ENCODE measurements around the gene KDM7A.

Gene KDM7A

DNA sequence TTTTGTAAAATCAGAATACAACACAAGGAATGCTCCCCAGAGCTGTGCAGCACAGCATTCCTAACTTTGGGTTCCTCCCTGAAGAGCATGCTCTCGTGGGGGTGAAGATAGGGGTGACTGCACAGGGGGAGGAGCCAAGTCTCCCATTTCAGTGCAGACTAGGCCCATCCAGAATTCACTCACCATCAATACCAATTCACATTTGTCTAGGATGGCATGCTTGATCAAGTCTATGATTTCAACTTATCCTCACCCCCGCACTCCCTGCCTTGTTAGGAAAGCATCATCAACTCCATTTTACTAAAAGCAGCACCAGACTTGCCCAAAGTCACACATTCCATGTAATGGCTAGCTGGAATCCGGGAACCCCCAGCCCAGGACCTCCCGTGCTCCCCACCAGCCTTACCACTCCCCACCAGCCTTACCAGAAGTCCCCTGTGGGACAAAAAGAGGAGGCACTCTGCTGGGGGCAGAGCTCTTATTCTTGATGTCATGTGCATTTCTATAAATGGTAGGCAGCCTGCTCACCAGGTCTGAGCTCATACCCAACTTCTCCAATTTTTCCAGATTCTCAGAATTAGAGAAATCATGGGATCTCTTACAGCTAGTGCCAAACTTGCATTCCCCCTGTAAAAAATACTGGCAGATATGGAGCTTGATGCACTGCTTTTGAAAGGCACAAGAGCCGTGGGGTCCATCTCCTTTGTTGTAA is 120.2 kb downstream of the KDM7A start:
- no peak for DNase-seq (ENCODE audit: low read depth)

DNA sequence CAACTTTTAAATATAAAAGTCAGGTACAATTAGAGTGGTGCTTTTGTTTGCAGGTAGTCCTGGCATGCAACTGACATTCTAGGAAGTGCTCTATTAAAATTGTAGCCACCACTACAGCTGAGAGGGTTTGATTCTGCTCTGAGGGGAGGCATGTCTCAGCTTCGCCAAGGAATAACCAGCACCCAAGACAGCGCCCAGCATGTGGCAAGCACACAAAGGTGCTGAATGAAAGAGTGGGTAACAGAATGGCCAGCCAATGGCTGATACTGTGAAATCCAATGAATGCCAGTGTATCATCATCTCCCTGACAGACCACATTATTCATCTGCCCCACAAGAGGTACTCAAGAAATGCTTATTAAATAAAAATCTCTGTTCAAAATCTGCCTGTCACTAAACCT is 121.0 kb downstream of the KDM7A start:
- DNase-seq (ENCODE audit: low read depth) = no peak

DNA sequence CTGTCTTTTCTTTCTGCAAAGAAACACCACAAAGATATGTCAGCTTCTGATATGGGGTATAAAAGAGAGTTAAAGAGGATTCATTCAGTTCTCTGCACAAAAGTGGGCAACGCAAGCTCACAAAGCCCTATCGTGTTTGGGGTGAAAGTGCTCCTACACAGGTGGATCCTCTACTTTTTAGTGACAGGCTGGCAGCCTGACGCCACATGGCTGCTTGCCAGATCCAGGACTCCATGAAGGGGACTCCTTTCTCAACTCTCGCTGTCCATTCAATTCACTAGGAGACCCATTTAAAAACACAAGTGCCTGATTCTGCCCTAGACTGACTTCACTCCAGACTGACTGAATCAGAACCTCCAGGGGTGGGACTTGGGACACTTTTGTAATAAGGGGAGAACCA is 122.0 kb downstream of the KDM7A start:
- no peak for DNase-seq (ENCODE audit: low read depth)

DNA sequence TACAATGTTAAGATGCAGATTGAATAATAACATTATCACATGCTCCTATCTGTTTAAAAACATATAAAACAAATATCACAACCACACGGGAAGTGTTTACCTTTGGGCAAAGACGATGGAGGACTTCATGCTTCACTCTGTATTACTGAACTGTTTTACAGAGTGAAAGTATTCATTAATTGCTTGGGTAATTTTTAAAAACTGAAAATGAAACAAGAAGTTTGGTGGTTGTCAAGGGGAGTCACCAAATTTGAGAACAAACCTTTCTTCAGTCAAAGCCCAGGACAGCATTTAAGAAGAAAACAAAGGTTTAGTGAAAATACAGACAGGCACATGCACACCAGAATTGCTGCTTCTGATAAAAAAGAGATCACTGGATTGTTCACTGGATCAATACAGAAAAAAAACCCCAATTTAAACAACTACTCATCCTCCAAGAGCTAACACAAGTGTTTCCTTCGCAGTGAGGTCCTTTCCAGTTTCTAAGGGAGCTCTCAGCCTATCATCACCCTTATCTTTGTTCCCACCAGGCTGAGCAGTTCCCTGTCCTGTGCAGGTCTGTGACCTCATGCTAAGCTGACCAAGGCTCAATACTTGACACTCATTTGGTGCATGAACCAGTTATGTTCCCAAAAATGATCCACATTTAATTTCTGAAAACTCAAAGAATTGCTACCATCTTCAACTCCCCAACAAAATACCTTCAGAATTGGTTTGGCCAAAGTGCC is 122.8 kb downstream of the KDM7A start:
- DNase-seq (ENCODE audit: low read depth) = no peak

DNA sequence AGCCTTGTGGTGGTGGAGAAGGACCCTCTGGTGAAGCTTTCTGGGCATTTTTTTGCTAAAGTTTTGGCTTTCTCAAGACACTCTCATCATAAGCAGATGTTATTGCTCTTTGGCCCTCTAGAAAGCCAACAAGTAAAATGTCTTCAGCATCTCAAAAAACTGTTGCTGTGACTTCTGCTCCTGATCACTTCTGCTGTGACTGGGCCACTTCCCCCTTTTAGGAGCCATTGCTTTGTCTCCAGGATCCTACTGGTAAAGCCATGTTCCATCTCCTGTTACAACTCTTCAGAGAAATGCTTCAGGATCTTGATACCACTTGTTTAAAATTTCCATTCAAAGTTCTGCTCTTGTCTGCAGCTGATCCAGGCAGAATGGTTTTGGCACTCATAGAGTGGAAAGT is 125.0 kb downstream of the KDM7A start:
- DNase-seq (ENCODE audit: low read depth) = no peak

DNA sequence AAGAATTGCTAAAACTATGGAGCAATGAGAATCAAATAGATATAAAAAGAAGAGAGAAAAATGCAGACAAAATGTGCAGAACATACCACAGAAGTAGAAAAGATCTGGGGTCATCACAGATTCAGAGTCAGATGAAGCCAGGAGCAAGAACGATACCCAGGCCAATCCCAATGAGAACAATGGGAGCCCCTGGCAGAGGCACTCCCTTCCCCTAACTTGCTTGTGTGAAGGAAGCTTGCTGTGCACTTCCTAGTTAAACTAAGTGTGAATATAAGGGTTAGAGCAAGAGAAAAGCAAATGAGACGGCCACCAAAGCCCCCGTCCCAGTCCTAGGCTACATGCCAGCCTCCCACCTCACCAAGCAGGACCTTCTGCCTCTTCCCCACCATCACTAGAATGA is 126.7 kb downstream of the KDM7A start:
- DNase-seq (ENCODE audit: low read depth) = no peak

DNA sequence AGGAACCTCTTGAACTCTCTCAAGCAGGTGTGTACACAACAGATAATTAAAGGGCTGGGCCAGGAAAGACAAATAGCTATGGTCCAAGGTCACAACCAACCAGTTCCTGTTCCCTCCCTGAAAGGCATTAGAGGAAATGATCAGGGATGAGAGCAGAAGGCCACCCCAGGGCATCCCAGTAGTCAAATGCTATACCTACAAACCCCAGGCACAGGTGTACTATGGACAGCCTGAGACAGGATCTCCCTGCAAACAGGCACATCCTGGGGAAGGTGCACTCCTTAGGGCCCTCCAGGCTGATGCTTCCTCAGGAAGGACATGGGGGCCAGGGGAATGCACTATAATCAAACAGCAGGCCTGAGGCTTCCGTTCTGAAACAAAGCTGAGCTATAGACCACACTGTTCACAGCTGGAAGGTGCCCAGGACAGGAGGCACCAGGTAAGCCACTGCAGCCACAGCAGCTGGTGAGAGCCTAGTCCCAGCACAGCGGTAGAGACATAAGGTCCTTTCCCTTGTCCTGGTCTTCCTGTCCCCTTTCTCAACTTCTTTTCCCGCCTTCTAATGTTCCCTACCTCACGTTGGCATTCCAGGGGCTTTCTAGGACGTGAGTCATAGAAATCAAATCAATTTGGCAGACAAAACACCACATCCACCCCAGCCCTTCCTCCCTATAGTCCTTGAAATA is 127.3 kb downstream of the KDM7A start:
- no peak for DNase-seq (ENCODE audit: low read depth)

DNA sequence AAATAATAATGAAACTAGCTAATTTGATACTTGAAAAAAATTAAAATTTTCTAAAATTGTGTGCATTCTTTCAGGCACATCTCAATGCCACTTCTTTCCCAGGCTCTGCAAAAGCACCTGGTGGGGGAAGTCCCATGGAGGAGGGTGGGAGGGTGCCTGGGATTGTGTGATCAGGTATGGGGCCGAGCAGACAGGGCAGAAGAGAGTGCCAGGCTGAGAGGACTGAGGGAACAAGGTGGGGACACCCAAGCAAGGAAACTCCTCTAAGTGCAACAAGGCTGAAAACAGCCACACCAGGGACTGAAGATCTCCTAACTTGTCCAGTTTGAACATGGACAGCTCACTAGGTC is 127.8 kb downstream of the KDM7A start:
- no peak for DNase-seq (ENCODE audit: low read depth)

DNA sequence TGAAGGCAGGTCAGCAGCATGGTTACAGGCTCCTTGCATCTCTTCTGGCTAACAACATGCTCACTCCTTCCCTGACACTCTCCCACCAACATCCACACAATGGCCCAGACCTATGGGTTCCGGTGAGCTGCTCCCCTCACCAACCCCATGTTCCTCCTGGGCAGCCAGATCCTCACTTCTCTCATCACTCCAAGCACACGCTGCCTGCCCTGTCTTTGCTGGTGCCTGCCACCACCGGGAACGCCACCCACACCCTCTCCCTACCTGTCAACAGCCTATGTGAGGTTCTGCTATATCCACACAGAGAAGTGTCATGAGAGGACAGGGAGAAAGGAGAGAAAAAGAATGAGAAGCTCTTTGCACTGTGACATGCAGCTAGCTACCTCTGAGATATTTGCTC is 128.6 kb downstream of the KDM7A start:
- no peak for DNase-seq (ENCODE audit: low read depth)

DNA sequence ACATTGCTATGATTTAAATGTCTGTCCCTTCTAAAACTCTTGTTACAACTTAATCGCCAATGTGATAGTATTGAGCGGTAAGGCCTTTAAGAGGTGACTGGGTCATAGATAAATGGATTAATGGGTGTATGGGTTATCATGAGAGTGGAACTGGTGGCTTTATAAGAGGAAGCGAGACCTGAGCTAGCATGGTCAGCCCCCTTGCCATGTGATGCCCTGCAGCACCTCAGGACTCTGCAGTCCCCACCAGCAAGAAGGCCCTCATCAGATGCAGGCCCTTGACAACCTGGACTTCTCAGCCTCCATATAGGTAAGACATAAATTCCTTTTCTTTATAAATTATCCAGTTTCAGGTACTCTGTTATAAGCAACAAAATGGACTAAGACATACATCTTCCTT is 129.6 kb downstream of the KDM7A start:
- DNase-seq (ENCODE audit: low read depth) = no peak

DNA sequence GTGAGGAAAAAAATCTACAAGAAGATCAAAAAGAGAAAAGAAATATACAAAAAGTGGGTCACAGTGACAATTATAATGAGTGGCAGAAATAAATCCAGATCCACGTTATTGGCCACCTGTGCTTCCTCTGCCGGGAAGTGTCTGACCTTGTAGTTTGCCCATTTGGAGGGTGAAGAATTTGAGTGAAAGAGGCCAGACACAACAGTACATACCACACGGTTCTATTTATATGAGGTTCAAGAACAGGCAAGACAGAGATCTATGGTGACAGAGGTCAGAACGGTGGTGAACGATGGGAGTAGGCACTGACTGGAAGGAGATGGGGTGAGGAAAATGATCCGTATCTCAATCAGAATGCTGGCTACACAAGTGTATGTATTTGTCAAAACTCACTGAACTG is 131.1 kb downstream of the KDM7A start:
- DNase-seq (ENCODE audit: low read depth) = no peak

DNA sequence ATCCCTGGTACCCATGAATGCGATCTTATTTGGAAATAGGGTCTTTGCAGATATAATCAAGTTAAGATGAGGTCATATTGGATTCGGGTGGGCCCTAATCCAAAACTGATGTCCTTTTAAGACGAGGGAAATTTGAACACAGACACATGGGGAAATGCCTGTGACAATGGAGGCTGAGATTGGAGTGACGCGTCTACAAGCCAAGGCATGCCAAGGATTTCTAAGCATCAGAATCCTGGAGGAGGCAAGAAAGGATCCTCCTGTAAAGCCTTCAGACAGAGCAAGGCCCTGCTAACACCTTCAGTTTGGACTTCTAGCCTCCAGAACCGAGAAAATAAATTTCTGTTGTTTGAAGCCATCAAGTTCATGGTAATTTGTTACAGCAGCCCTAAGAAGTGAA is 132.5 kb downstream of the KDM7A start:
- DNase-seq (ENCODE audit: low read depth) = no peak

DNA sequence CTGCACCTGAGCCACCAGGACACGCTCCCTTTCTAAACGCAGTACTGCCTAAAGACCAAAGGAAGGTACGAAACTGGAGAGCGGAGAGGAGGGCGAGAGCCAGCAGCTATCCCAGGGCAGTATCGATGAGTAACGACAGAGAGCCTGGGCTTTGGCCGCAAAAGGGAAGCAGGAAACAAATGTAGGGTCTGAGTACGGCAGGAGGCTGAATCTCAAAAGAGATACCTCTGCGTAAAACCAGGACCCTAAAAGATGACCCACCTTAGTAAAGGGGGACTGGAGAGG is 134.5 kb downstream of the KDM7A start:
- no peak for DNase-seq (ENCODE audit: low read depth)

DNA sequence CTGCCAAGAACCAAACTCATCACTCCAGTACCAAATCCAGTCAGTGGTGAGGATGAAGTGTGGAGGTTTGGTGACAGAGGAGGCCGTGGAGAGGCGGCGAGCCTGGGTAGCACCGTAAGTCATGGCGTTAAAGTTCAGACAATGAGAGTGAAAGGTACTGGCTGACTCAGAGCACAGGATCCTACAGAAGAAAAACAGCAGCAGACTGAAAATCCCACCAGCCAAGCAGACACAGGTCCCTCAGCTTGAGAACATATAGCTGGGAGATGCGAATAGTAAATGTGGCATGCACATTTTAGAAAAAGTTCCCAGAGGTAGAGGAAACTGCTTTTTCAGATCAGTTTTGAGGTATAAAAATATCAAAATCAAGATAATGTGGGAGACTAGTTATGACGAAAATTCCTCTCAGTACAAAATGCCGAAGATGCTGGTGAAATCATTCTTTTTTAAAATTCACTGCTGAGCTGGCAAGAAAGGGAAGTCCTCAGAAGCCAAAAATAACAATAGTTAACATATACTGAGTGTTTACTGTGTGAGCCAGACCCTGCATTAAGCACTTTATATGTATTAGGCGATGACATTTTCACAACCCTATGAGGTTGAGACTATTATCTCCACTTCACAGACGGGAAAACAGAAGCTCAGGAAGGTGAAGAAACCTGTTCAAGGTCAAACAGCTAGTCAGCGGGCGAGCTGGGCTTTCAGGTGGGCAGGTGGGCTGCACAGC is 135.0 kb downstream of the KDM7A start:
- DNase-seq (ENCODE audit: low read depth) = no peak

DNA sequence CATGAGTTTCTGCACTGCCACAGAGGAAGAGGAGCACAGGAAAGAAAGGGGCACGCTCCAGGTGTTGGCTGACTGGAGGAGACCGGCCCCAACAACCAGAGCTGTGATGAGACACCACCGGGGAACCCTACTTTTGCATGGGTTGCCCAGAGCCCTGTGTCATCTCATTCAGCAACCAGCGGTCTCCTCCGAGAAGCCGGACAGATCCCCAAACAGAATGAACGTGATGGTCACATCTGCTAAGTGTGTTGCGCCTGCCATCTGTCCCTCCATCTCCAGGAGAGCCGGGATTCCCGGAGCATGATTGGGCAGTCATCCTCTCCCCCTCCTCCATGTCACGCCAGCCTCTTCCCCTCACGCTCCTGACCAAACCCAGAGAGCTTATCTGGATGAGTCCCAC is 136.9 kb downstream of the KDM7A start:
- DNase-seq (ENCODE audit: low read depth) = no peak

DNA sequence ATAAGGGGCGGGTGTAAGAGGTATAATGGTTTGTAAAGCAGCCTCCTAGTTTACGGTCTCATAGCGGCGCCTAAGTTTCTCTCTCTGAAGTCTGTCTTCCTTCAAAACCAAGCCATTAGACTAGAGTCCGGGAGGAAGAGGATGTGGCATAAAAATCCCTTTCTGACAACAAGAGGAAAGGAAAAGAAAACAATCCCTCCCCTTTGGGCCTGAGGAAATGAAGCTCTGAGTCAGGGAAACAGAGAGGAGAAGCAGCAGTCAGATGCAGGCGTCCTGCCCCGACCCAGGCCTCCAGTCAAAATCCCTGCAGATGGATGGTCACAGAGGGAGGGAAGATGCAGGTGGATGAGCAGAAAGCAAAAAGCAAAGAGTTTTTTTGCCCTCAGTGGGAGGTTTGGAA is 137.7 kb downstream of the KDM7A start:
- DNase-seq (ENCODE audit: low read depth) = no peak

DNA sequence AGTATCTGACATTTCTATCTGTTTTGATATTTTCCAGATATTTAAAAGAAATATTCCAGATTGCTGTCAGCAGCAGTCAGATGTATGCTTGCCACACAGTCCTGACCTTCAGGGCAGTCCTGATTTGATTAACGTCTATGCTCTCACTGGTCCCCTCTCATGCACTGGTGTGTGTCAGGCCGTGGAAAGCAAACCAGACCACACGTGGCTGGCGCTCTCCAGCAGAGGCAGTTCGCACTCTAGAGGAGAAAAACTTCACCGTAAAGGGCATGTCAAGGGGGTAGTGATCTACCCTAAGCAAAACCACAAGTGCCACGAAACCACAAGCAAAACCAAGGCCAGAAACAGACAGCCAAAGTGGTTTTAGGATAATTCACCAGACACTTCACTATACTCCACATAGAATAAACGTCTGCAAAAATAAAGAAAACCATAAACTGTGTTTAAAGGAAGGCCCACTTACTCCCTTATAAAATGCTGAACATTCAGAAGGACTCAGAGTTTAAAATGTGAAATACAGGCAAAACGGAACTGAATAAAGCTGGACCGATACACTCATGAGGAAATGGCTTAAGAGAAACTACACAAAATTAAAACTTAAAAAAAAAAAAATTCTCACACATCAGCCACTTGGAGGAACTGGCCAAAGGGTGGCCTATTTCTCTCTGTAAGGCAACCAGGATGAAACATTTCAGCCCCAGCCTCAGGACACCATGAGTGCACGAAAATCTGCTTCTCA is 140.4 kb downstream of the KDM7A start:
- DNase-seq (ENCODE audit: low read depth) = no peak

DNA sequence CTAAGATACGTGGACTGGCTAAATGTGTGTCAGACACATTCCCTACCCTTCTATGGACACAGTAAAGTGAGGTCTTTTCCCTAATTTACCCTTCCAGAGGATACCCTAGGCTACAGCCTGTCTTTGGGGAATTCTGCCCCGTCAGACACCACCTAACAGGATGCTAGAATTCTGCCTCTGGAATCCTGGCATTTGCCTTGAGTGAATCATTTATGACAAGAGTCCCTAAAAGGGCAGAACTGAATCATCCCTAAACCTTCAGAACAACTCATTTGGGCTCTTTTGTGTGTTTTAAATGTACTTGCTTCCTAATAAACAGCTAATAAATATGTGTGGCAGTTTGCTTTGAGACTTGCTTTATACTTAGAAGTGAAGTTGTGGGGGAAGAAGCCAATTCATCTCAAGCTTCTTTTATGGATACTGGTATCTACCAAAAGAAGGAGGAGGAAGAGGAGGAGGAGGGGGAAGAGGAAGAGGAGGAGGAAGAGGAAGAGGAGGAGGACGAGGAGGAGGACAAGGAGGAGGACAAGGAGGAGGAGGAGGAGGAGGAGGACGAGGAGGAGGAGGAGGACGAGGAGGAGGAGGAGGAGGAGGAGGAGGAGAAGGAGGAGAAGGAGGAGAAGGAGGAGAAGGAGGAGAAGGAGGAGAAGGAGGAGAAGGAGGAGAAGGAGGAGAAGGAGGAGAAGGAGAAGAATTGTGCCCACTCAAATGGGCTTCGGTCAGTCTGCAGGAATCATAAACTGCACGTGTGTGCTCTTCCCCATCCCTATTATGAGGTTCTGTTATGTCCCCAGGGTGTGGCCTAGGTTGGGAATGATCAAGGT is 141.2 kb downstream of the KDM7A start:
- no peak for DNase-seq (ENCODE audit: low read depth)

Data from stimulated activated CD8-positive, alpha-beta memory T cell treated with anti-CD3 and anti-CD28 coated beads, Interleukin-15, amount 100 ng/mL, for 1 hour (primary cell).